GM23338 (cell line): ENCODE measurements around the gene ZC3H13.

ENCODE experiments used
- EZH2 ChIP-seq: fragments of 200-600 bp; sonication (generic); IDR thresholded peaks from one replicate; pipeline ENCODE4 v1.8.0; 2017; ENCODE audit warnings: antibody characterized with exemption, mild to moderate bottlenecking, low read depth; ENCODE audit not compliant: unreplicated experiment
- EZH2phosphoT487 ChIP-seq: fragments of 200-600 bp; sonication (generic); IDR thresholded peaks from one replicate; pipeline ENCODE4 v1.8.1; 2018; ENCODE audit warnings: antibody characterized with exemption; ENCODE audit not compliant: unreplicated experiment
- POLR2AphosphoS5 ChIP-seq: IDR thresholded peaks from 2 replicates; pipeline ENCODE4 v1.6.1; 2016; ENCODE audit warnings: antibody characterized with exemption, low read depth
- TF ChIP-seq, protein P1 (sequence below), 2 experiments: fragments of 200-600 bp in 1 of 2; sonication (generic) in 1 of 2; conservative IDR thresholded peaks; 2 replicates each; pipeline versions ENCODE4 v1.5.1 to v1.6.1; 2016 to 2017; ENCODE audit warnings: antibody characterized with exemption in 2 of 2, low read depth in 2 of 2, mild to moderate bottlenecking in 2 of 2, moderate library complexity in 1 of 2
- TF ChIP-seq, protein P2 (sequence below): IDR thresholded peaks from one replicate; pipeline ENCODE4 v1.6.1; 2018; ENCODE audit warnings: antibody characterized with exemption; ENCODE audit not compliant: unreplicated experiment

DNA sequence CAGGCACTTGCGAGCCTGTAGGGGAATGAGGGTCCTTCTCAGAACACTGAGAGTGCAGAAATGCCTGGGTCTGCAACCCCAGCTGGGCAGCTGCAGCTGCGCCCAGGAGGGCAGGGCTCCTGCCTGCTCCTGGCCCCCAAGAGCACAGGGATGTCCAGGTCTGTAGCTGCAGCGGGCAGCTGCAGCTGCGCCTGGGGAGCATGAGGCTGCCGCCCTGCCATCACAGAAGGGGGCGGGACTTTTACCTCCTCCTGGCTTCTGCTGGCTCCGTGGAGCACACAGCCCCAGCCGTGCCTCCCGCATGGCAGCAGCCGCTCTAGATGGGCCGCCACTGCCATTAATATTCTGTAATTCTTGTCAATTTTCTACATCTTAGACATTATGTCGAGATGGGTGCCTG lies 34.4 kb upstream of the ZC3H13 start:
- TF ChIP-seq, protein P1, sequence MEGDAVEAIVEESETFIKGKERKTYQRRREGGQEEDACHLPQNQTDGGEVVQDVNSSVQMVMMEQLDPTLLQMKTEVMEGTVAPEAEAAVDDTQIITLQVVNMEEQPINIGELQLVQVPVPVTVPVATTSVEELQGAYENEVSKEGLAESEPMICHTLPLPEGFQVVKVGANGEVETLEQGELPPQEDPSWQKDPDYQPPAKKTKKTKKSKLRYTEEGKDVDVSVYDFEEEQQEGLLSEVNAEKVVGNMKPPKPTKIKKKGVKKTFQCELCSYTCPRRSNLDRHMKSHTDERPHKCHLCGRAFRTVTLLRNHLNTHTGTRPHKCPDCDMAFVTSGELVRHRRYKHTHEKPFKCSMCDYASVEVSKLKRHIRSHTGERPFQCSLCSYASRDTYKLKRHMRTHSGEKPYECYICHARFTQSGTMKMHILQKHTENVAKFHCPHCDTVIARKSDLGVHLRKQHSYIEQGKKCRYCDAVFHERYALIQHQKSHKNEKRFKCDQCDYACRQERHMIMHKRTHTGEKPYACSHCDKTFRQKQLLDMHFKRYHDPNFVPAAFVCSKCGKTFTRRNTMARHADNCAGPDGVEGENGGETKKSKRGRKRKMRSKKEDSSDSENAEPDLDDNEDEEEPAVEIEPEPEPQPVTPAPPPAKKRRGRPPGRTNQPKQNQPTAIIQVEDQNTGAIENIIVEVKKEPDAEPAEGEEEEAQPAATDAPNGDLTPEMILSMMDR (conservative IDR thresholded peaks at IDR 0.05; ENCODE audit: low read depth in 2 of 2): no peak
- TF ChIP-seq EZH2phosphoT487 (no peak), POLR2AphosphoS5 (no peak), EZH2 (no peak)
- TF ChIP-seq, protein P2, sequence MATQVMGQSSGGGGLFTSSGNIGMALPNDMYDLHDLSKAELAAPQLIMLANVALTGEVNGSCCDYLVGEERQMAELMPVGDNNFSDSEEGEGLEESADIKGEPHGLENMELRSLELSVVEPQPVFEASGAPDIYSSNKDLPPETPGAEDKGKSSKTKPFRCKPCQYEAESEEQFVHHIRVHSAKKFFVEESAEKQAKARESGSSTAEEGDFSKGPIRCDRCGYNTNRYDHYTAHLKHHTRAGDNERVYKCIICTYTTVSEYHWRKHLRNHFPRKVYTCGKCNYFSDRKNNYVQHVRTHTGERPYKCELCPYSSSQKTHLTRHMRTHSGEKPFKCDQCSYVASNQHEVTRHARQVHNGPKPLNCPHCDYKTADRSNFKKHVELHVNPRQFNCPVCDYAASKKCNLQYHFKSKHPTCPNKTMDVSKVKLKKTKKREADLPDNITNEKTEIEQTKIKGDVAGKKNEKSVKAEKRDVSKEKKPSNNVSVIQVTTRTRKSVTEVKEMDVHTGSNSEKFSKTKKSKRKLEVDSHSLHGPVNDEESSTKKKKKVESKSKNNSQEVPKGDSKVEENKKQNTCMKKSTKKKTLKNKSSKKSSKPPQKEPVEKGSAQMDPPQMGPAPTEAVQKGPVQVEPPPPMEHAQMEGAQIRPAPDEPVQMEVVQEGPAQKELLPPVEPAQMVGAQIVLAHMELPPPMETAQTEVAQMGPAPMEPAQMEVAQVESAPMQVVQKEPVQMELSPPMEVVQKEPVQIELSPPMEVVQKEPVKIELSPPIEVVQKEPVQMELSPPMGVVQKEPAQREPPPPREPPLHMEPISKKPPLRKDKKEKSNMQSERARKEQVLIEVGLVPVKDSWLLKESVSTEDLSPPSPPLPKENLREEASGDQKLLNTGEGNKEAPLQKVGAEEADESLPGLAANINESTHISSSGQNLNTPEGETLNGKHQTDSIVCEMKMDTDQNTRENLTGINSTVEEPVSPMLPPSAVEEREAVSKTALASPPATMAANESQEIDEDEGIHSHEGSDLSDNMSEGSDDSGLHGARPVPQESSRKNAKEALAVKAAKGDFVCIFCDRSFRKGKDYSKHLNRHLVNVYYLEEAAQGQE: no peak
